ENCODE results near the gene AKT2. TPM values are rescaled to one million over a fixed set of nuclear protein-coding genes. Genes with fewer than 3 reads are reported as not detected.

AKT2 gene
- polyA plus RNA-seq, 3 donors = 11.4 to 122 (median 16.3) TPM

- WGBS (ENCODE audit: insufficient coverage) = 99% methylated on average over 19 of the region's 22 CpGs
- H3K27me3 ChIP-seq (ENCODE audit: control insufficient read depth in 2 of 2, insufficient read depth in 2 of 2, low read length in 2 of 2) = peaks cover 30 to 38% of the 10 kb centered on the region in 2 donors
- peaks cover 3% of the 10 kb centered on the region for H3K4me1 Mint-ChIP-seq
Observed at GRCh38 chr19:40214936-40215335, 70.2 kb downstream of the AKT2 start.

DNA sequence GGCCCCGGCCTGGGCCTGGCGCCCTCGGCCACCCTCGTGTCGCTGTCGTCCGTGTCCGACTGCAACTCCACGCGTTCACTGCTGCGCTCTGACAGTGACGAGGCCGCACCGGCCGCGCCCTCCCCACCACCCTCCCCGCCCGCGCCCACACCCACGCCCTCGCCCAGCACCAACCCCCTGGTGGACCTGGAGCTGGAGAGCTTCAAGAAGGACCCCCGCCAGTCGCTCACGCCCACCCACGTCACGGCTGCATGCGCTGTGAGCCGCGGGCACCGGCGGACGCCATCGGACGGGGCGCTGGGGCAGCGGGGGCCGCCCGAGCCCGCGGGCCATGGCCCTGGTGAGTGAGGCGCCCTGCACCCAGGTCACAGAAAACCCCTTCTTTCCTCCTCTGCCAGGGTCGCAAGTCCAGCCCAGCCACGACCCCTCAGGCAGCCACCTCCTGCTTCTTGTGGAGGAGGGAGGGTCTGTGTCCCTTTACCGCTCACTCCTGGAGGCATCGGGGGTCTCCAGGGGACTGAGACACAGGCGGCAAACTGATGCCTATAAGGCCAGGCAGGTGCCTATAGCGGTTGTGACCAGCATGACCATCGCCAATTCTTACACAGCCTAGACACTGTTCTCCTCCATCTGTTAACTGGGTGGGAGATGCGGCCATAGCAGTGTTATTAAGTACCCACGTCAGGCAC, 71.1 kb downstream of the AKT2 start:
- H3K4me1 Mint-ChIP-seq = no peaks in the 10 kb centered on the region
- H3K36me3 Mint-ChIP-seq = peaks cover 18 to 28% of the 10 kb centered on the region in 2 donors
- Histone ChIP-seq H3K27ac (ENCODE audit: low read depth in 1 of 2, low read length in 2 of 2) (no peak overlapping the region), H3K4me1 (ENCODE audit: control insufficient read depth in 1 of 2, insufficient read depth in 2 of 2, low read length in 2 of 2) (no peaks in the 10 kb centered on the region), H3K4me2 (replicated peaks; ENCODE audit: extremely low read depth, low read length, poor library complexity, severe bottlenecking) (no peak overlapping the region), H4K20me1 (ENCODE audit: insufficient read depth, low read length) (no peaks in the 10 kb centered on the region), H3K36me3 (replicated peaks in 1 of 2; ENCODE audit: control insufficient read depth in 1 of 2, insufficient read depth in 2 of 2, low read length in 2 of 2) (peaks cover 0 to 22% of the 10 kb centered on the region in 2 donors), H3K4me3 (replicated peaks in 1 of 3; ENCODE audit: low read depth in 2 of 3, low read length in 3 of 3) (no peak overlapping the region), H3K9me3 (replicated peaks in 1 of 2; ENCODE audit: control insufficient read depth in 1 of 2, insufficient read depth in 1 of 2, low read length in 2 of 2) (peaks cover 0 to 5% of the 10 kb centered on the region in 2 donors), H2AFZ (ENCODE audit: insufficient read depth, low read depth, low read length, poor library complexity, severe bottlenecking) (no peak overlapping the region), H3K27me3 (ENCODE audit: control insufficient read depth in 2 of 2, insufficient read depth in 2 of 2, low read length in 2 of 2) (peaks cover 24 to 29% of the 10 kb centered on the region in 2 donors), H3K9ac (ENCODE audit: insufficient read depth, low read length, poor library complexity, severe bottlenecking) (no peak overlapping the region), H3K79me2 (ENCODE audit: insufficient read depth, low read length) (no peaks in the 10 kb centered on the region)
- intact Hi-C loops (cut with micrococcal nuclease) = no loop called here
- H3K27ac Mint-ChIP-seq = no peak overlapping the region
- no peak for DNase-seq
- 99% methylated on average over 33 of the region's 50 CpGs for WGBS (ENCODE audit: insufficient coverage)
- peaks cover 30 to 36% (median 34%) of the 10 kb centered on the region in 3 donors for H3K27me3 Mint-ChIP-seq (ENCODE audit: low read depth in 3 of 3)
- peaks cover 0 to 15% (median 4%) of the 10 kb centered on the region in 7 donors for H3K9me3 Mint-ChIP-seq
- no peak overlapping the region for H3K4me3 Mint-ChIP-seq
- no peak for TF ChIP-seq CTCF (IDR thresholded peaks at IDR 0.05)

More at GRCh38 chr19:40214936-40215335, 70.2 kb downstream of the AKT2 start:
- peaks cover 0 to 5% of the 10 kb centered on the region in 2 donors for H3K9me3 ChIP-seq (replicated peaks in 1 of 2; ENCODE audit: control insufficient read depth in 1 of 2, insufficient read depth in 1 of 2, low read length in 2 of 2)
- Mint-ChIP-seq H3K27ac (no peak overlapping the region), H3K27me3 (ENCODE audit: low read depth in 3 of 3) (peaks cover 39 to 46% (median 42%) of the 10 kb centered on the region in 3 donors), H3K36me3 (peaks cover 13 to 20% of the 10 kb centered on the region in 2 donors), H3K4me3 (no peak overlapping the region), H3K9me3 (peaks cover 0 to 16% (median 5%) of the 10 kb centered on the region in 7 donors)
- H4K20me1 ChIP-seq (ENCODE audit: insufficient read depth, low read length) = no peaks in the 10 kb centered on the region
- no peak overlapping the region for H3K9ac ChIP-seq (ENCODE audit: insufficient read depth, low read length, poor library complexity, severe bottlenecking)
- H3K36me3 ChIP-seq (replicated peaks in 1 of 2; ENCODE audit: control insufficient read depth in 1 of 2, insufficient read depth in 2 of 2, low read length in 2 of 2) = peaks cover 0 to 18% of the 10 kb centered on the region in 2 donors
- H3K79me2 ChIP-seq (ENCODE audit: insufficient read depth, low read length) = no peaks in the 10 kb centered on the region
- no peak overlapping the region for H2AFZ ChIP-seq (ENCODE audit: insufficient read depth, low read depth, low read length, poor library complexity, severe bottlenecking)
- no peak overlapping the region for H3K4me3 ChIP-seq (replicated peaks in 1 of 3; ENCODE audit: low read depth in 2 of 3, low read length in 3 of 3)
- no peak overlapping the region for H3K27ac ChIP-seq (ENCODE audit: low read depth in 1 of 2, low read length in 2 of 2)
- no peak for DNase-seq
- no peaks in the 10 kb centered on the region for H3K4me1 ChIP-seq (ENCODE audit: control insufficient read depth in 1 of 2, insufficient read depth in 2 of 2, low read length in 2 of 2)
- intact Hi-C loops (cut with micrococcal nuclease) = no loop called here
- H3K4me2 ChIP-seq (replicated peaks; ENCODE audit: extremely low read depth, low read length, poor library complexity, severe bottlenecking) = no peak overlapping the region
- TF ChIP-seq CTCF (IDR thresholded peaks at IDR 0.05) = no peak
